Stimulated activated CD8-positive, alpha-beta memory T cell treated with anti-CD3 and anti-CD28 coated beads, Interleukin-4, amount 100 ng/mL, for 48 hours (primary cell): Measurements from ENCODE around the gene EVX1.

Experiments used
- DNase-seq: peaks from one replicate; pipeline ENCODE4 v3.0.0-alpha.2; 2020

The EVX1 gene

DNA sequence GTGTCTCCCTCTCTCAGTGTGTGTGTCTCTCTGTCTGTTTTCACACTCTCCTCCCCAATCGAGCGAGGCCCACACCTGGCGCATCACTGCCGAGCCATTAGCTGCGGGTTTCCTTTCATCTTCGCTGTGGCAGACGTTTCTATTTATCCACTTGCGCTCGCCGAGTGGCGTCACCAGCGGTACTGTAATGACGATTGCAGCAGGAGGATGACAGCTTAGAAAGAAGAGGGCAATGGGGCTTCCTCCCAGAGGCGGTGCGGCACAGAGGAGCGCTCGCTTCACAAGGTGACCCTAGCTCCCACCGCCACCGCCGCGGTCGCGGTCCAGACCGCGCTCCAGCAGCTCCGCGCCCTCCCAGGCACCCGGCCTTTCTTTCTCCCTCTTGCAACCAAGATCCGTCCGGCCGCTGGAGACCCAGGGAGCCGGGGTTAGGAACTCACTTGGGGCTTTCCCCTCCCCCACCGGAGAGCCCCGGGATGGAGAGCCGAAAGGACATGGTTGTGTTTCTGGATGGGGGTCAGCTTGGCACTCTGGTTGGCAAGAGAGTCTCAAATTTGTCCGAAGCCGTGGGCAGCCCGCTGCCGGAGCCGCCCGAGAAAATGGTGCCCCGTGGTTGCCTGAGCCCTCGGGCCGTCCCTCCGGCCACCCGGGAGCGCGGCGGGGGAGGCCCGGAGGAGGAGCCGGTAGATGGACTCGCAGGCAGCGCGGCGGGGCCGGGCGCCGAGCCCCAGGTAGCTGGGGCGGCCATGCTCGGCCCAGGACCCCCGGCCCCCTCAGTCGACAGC is at the start of gene EVX1:
EVX1 (plus strand) TSS at position 248 of the 785 bp plus-strand sequence; CDS start at position 477, 229 bp downstream.
- DNase-seq: peak; percentile 58

DNA sequence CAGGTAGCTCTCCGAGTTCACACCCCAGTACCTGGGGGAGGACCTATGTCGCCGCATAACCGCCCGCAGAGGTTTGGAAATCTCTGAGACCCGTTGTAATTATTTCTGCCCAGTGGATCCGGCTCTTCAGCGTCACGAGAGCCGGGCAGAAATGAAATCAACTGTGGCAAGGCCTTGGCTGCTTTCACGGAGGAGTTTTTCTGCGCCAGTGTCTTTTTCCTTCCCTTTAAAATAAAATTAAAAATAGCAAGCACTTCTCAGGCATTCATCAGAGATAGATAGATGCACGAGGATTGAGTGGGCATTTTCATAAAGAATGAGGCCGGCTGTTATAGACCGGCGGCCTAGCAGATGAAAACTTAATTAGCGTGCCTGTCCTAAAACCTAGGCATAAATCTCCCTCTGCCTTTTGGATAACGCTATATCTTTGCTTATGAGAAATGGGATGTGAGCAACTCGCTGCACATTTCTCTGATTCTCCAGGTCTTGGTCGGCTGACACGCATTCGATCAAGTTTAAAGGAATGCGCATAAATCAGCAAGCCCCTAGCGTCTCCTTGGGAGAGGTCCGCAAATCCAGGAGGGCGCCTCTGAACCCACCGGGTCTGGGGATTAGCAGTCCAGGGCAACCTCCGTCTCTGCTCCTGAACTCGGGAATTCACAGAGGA is 49.1 kb upstream of the EVX1 start:
- peak; percentile 17 for DNase-seq

DNA sequence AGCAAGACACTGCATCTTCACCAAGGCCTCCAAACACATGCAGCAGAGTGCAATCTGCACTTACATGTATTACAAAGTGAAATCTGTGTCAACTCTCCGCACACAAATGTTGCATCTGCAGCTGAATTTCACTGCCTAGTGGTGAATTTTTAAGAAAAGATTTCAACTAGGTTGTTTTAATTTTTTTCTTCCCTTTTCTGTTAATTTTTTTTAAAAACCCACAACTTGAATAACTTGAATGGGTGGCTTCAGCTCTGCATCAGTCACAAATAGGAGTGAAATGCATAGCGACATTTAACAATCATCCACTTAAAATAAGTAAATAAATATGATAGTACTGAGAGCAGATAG is 48.6 kb upstream of the EVX1 start:
- no peak for DNase-seq

DNA sequence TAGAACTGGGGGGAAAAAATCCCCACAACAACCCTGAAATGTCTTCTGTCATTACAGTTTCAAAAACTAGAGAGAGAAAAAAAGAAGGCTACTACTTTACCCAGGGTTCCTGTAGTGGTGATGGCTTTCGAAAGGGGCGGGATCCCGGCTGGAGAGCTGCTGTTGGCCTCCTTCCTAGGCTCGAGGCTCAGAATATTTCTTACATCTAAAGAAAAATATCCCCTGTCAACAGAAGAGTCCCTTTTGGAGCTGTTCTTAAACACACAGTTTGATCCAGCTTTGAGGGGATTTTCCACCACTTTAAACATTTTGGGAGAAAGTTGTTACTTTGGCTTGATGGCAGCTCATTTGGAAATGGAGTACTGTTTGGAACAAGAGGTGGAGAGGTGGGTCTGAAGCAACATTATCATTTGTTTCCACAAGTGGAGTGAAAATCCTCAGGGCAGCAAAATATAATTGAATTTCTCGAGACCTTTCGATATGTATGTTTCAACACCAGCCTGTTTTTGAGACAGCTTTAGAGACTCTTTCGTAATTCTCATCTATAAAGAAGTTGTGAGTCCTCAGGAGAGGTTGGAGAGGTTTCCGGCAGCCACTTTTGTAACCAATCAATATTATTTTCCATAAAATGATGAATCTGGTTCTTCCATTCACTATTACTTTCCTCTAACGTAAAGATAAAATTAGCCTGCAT is 47.8 kb upstream of the EVX1 start:
- peak; percentile 16 for DNase-seq

DNA sequence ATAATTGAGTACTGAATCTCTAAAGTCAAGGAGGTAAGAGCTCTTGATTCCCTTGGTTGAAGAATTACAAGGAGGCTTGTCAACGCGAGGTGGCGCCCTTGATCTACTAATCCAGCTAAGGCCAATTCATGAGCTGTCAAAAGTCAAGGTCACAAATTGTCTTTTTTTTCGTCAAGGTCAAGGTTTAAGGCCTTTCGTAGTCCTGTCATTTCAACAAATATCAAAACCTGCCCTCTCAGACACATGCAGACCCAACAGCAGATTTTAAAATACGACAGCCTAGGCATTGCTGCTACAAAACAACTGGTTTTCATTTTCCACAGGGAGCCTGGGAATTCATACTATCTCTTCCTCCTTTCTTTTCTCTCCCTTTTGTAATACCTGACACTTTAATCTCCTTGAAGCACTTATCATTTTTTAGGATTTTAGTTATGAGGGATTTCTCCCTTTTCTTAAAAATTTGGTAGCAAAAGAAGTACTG is 46.3 kb upstream of the EVX1 start:
- DNase-seq: peak; percentile 91

DNA sequence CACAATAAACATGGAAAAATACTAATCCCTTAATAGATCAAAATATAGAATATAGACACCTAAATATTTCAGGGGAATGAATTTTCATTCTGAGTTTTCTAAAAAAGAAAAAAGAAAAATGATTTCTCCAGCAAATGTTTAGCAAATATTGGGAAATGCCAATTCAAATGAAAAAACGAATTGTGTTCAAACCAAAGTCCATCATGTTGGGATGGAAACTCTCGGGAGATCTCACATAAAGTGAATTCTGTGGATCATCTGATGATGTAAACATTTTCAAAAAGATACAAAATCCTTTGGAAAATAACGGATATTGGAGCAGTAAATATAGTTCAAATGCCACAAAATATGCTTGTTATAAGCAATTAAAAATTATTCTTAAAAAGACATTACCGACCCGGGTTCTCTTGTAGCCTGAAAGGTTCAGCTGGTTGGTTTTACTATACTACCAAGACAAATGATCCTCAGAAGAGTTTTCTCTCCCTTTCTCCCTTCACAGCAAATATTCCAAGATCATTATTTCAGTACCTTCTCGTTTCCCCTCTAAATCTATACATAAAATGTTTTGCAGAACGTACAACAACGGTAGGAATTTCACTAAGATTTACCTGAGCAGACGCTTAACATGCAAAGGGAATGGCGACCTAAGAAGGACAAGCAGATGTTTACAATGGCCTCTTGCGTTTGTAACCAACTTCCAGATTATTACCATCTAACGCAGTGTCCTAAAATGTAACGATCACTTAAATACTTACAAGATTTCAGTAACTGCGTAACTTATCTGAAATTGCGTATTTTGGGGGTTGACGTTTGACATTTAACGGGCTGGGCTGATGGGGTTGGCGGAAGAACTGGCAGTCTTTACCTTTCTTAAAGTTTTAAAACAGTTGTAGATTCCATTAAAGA is 45.2 kb upstream of the EVX1 start:
- no peak for DNase-seq

DNA sequence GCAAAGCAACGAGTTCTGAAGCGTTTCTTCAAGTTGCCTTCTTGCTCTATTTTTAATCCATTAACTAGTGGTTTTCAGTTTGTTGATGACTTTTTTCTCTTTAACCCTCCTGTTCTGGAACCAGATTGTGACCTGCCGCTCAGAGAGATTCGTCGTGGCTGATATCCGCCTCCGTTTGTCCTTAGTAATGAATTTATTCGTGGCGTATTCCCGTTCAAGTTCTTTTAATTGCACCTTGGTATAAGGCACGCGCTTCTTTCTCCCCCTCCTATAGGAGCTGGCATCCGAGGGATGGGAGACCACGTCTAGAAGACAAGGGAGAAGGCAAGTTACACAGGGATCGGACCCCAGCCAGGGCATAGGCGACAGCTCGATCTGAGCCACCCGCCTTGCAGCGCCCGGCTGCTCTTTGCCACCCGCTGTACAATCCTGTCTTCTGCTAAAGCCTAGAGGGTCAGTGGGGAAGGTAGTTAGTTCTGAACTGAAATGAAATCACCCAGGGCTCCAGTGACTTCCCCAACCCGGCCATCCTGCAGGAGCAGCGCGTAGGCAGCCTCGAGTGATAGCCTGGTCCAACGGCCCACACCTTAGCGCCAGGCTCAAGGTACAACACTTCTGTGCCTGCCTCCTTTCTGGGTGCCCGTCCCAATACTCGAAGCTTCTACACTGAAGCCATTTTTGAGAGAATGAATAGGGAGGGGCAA is 44.3 kb upstream of the EVX1 start:
- peak; percentile 25 for DNase-seq

DNA sequence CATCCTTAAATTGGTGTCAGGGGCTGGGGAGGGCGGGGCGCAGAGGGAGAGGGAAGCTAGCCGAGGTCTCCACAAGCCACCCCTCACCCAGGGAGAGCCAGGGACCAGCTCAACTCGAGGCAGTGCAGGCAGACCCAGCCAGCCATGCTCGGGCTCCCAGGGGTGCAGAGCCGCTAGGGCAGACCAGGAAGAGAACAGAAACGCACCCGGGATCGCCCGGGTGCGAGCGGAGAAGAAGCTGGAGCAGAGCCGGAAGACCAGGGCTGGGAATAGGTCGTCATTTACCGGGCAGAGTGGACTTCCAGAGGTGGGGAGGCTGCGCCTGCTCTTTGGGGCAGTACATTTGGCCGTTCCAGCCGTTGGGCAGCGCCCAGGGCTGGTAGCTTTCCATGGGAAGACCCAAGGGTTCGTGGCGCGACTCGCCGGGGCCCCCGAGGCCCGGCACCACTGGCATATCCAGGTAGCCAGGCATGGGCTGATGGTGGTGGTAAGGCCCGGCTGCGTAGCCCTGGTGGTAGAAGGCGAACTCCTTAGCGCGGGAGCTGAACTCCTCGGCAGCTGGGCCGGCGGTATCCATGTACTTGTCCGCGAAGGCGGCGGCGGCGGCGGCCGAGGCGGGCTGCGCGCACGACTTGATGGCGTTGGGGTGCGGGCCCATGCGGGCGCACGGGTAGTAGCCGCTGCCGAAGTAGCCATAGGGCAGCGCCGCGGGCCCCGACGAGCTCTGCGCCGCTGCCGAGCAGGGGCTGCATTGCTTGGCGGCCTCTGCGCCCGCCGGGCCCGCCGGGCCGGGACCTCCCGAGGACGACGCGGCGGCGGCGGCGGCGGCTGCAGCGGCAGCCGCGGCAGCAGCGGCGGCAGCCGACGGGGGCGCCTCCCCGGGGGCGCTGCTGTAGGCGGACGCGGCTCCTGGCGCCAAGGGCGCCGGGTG is 43.5 kb upstream of the EVX1 start:
- no peak for DNase-seq

DNA sequence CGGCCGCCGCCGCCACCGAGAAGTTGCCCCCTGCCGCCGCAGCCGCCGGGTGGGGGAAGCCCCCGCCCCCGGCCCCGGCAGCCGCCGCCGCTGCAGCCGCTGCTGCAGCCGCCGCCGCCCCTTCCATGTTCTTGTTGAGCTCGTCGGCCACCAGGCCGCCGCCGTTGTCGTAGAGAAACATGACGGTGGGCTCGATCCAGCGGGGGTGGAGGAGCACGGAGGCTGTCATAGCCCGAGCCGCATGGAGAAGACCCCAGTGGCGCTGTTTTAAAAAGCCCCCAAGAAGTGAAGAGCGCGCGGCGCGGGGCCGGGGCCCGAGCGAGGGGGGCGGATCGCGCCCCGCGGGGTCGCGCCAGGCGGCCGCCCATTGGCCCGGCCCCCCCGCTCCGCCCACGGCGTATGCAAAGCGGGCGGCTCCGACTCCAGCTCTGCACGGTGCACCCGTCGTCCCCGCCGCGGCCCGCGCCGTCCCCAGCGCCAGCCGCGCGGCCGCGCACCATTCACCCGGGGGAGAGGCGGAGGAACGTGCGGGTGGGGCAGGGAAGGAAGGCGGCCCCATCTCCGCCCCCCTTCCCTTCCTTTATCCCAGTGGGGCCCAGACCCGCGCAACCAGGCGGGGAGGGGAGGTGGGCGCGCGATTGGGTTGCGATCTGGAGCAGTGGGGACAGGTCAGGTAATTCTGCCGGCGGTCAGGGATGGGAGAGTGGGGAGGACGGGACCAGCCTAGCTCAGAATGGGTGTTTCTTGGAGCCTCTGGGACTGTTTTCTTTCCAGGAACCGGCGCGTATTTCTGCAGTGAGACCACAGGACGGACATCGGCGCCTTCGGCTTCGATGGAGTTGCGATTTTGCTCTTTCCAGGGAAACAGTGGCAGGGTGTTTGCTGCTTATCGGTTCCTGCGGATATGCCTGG is 42.5 kb upstream of the EVX1 start, which contains the start of gene HOXA13:
HOXA13 (minus strand) TSS at position 243 of the 912 bp plus-strand sequence; CDS start at position 229, 14 bp downstream.
- DNase-seq: no peak

DNA sequence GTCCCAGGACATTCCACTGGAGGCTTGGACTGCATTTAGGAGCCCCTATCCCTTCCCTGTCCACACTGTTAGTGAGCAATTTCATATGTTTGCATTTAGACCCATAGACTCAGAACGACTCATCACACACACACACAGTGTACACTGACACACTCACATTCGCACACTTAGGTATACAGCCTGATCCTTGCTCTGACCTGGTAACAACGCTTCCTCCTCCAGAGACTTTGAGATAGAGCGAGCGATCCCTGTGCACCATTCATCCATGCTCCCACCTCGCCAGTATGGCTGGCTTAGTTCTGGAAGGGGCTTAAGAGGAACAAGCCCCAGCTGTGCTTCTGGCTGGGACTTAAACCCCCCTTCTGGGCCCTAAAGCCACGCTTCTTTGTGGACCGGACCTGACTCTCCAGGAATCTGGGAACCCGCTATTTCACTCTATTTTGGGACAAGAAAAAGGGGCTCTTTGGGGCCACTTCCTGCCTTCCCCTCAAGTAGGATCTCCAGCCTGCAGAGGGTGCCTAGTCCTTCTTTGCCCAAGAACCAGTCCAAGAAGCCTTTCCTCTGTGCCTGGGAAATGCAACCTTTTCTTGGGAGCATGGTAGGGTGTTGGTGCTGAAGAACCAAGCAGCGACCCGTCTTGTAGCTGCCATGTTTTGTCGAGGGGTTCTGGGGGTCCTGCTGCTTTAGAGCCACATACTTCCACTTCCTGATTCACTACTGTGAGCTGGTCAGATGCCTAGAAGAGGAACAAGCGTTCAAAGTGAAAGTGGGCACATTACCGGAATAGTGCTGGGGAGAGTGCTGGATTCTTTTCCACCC is 41.6 kb upstream of the EVX1 start:
- DNase-seq: no peak

DNA sequence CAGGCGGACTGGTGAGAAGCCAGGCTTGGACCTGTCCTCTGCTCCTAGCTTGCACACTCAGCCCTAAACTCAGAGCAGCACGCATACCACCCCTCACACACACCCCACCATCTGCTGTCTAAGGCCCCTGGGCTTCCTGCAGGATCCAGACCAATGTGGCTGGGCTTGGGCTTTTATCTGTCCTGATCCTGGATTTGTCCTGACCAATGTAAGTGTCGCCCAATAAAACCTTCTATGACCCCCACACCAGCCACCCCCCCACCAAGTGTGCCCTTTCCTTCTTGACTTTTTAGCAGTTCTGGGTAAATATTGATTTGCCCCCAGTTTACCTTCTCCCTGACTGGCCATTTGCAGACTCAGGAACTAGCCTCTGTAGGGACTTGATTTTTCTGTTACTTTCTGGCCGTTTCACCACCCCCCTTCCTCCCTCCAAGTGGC is 41.0 kb upstream of the EVX1 start:
- no peak for DNase-seq

DNA sequence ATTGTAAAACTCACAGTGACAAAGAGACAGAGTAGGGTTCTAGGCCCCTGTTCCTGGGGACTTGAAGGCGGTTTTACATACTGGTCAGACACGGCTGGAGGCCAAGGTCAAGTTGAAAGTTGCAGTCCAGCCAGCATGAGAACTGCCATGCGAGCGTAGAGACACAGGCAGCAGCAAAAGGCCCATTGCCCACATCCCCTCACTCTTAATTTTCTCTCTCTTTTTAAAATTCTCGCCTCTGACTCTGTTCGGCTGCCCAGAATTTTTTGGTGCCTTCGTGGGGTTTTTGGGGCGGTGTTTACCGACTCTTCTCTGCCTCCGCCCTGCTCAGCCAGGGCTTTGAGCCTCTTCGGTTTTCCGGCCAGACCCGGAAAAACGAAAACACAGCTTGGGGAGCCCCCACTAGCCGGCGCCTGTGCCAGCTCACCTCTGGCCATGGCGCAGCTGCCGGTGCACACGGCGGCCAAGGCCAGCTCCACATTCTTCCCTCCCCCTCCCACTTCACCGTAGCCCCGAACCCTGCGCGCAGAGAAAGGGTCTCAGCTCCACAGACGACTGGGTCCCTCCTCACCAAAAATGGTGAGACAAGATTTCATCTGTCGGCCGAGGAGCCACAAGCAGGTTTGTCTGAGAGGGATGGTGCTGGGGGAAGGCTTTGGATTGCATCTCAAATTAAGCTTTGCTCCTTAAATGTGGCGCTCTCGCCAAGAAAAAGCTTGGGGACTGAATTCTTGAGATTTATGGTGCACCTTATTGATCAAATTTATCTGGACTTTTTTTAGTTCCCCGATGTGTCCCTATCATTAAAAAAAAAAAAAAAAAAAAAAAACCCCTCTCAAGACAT is 40.4 kb upstream of the EVX1 start:
- DNase-seq: no peak

DNA sequence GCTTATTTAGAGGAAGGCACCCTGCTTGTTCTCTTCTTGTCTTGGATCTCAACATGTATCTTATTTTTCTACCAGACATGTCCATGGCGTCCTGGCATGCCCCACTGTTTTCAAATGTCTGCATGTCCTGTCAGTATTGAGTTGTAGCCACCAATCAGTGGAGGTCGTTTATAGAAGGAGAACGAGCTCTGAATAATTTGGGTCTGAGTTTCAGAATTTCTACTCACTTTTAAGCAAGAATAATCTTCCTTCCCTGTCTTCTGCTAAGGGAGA is 39.8 kb upstream of the EVX1 start:
- DNase-seq: no peak

DNA sequence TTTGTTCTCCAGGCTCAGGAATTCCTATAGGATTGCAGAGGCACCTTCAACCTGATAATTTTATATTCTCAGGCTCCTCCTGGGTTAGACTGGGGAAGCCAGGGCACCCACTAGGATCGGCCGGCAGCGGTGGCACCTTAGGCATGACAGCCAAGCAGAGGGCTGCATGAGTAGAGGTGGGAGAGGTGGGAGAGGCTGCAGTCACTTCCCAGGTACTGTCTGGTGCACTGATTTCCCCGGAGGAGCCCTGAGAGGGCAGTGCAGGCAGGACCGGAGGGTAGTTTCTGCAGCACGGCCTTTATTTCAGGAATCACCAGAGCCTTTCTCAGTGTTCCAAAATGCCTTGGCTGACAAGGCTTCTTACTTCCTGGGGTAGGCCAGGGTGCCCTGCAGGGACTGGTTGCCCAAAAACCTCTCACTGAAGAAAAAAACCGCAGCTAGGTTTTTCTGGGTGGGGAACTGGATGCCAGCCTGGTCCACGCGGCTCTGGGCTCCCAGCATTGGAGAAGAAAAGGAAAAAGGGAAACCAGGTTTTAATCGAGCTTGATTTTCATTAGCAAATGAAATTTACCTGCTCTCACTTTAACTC is 39.1 kb upstream of the EVX1 start:
- no peak for DNase-seq

DNA sequence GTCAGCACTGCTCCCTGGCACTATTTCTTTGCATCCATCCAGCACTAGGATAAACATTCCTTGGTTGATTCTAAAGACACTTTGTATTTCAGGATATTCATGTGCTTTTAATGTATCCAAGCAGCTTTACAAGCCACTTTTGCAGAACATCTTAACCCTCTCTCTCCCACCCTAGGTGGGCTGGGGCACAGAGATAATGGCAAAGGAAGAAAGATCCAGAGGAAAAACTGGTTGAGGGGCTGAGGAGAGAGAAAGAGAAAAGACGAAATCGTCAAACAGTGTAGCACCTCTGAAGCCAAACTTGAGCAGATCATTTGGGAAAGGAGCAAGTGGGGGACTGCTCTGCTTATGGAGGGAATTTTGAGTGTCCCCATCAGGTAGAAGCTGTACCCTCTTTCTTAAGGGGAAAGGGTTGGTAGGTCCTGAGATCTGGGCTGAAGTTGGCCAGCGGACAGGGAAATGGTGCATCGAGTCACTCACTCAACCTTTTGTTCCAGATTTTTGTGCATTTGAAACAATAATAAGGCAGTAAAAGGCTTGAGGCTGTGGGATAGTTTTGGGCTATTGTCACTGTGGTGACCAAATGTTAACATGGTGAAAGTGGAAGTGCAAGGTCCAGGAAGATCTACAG is 38.5 kb upstream of the EVX1 start:
- no peak for DNase-seq

DNA sequence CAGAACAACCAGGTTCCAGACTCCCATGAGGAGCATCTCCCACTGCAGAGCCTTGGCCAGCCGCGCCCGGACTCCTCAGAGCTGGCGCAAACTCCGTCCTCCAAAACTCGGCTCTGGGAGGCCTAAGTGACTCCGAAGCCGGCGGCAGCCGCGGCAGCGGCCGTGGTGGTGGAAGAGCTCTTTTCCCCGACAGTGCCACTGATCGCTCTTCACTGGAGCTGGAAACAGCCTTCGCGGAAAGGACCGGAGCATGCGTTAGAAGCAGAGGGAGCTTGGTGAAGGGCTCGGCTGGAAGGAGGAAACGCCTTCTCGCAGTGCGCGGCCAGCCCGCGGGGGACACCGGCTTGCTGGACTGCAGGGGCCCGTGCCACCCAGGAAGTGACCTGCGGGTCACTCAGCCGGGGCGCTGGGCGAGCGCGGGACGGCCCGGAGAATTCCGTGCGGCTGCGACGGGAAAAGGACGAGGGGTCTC is 37.7 kb upstream of the EVX1 start:
- no peak for DNase-seq
